ENCODE results near the gene CLEC16A. TPM values are rescaled to one million over a fixed set of nuclear protein-coding genes. Genes with fewer than 3 reads are reported as not detected.

Gene CLEC16A
- total and polyA plus RNA-seq, 2 donors (not counting 1 experiment from before 2014, with no cell fraction given): 21.9 to 79.5 TPM

DNA sequence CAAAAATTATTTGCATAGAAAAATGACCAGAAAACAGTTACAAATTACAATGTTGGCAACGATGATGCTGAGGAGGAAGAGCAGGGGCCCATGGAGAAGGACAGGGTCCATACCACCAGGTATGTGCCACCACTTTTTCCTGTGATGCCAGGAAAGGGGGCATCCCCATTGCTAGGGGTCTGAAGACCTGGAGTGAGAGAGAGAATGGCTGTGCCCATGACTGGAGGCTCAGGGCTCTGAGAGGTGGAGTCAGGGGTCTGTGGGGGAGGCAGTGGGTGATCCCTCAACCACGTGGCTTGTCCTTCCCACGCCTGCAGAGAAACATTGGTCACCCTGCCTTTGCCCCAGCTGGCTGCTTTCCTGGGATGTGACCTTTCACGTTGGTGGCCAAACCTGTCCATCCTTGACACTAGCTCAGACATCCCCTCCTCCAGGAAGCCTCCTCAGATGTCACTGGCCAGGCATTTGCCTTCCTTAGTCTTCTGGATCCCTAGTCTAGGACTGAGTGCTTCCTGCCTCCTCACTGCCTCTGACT, 260.2 kb downstream of the CLEC16A start:
- intact Hi-C loops (cut with micrococcal nuclease): no loop called here
- Histone ChIP-seq H3K36me3 (replicated peaks in 1 of 2; ENCODE audit: control extremely low read depth in 1 of 2, control insufficient read depth in 1 of 2, extremely low read depth in 1 of 2, insufficient read depth in 2 of 2, low read length in 1 of 2) (no peaks in the 10 kb centered on the region), H3K79me2 (ENCODE audit: control insufficient read depth, insufficient read depth, low read length) (no peaks in the 10 kb centered on the region), H3K4me3 (ENCODE audit: control extremely low read depth in 1 of 5, extremely low read depth in 1 of 5, insufficient read depth in 1 of 5, low read depth in 2 of 5, low read length in 4 of 5) (no peak overlapping the region), H3K9me3 (ENCODE audit: control extremely low read depth in 1 of 3, control insufficient read depth in 2 of 3, insufficient read depth in 1 of 3, low read length in 2 of 3) (peaks cover 0 to 16% (median 6%) of the 10 kb centered on the region in 3 donors), H2AFZ (ENCODE audit: insufficient read depth, low read depth, low read length, poor library complexity, severe bottlenecking) (no peak overlapping the region), H4K20me1 (ENCODE audit: control insufficient read depth, insufficient read depth, low read length, poor library complexity, severe bottlenecking) (no peaks in the 10 kb centered on the region), H3K27ac (ENCODE audit: low read length in 2 of 2) (no peak overlapping the region), H3K9ac (ENCODE audit: low read length) (no peak overlapping the region), H3K27me3 (replicated peaks in 1 of 4; ENCODE audit: control extremely low read depth in 1 of 4, control insufficient read depth in 3 of 4, insufficient read depth in 4 of 4, low read length in 3 of 4) (peaks cover 0 to 24% (median 6%) of the 10 kb centered on the region in 4 experiments), H3K4me1 (ENCODE audit: control insufficient read depth in 2 of 2, insufficient read depth in 2 of 2, low read length in 2 of 2) (peaks cover 7 to 21% of the 10 kb centered on the region in 2 donors), H3K4me2 (replicated peaks; ENCODE audit: low read depth, low read length, poor library complexity, severe bottlenecking) (no peak overlapping the region)
- no peak overlapping the region for H3K4me3 Mint-ChIP-seq
- H3K4me1 Mint-ChIP-seq: peaks cover 38% of the 10 kb centered on the region
- no peaks in the 10 kb centered on the region for H3K9me3 Mint-ChIP-seq (ENCODE audit: insufficient read depth)
- ATAC-seq (ENCODE audit: low read depth) (no peak), DNase-seq (no peak)
- 74% methylated on average over 3 of the region's 4 CpGs for WGBS (ENCODE audit: insufficient coverage)
- POLR2A ChIA-PET: interaction anchor here (0.5 kb wide), 1 partner anchor 683 kb away, joined by 8 read pairs; no protein-coding TSS in a partner anchor
- no peak for TF ChIP-seq EZH2 (IDR thresholded peaks at IDR 0.05; ENCODE audit: borderline replicate concordance, insufficient read depth, low read depth, low read length, poor library complexity, severe bottlenecking)
- no peak for TF ChIP-seq CTCF (IDR thresholded peaks at IDR 0.05)
- CTCF ChIA-PET: no interaction called here
- H3K27ac Mint-ChIP-seq: no peak overlapping the region
- H3K27me3 Mint-ChIP-seq: peaks cover 29% of the 10 kb centered on the region

DNA sequence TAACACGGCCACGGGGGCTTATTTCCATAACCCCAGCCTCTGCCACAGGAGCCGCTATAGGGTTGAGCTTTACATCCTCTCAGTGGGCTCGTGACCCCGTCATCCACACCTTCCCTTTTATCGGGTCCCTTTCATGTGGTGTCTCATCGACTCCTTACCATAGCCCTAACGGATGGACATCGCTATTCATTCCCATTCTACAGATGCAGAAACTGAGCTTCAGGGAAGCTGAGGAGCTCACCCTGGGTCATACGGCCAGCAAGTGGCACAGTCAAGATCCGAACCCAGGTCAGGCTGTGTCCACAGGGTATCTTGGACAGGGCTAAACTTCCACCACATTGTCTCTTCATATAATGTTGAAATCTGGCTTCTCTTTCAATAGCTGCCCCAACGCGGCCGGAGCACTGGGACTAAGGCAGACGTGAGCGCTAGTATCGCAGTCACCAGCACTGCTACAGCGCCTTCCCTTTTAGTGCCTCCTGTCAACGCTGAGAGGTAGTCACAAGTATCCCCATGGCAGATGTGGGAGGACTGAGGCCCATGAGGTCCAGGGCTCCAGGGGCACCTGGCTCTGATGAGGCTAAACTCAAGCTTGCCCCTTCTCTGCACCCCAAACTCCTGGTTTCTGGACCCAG, 260.8 kb downstream of the CLEC16A start:
- Histone ChIP-seq H3K79me2 (ENCODE audit: control insufficient read depth, insufficient read depth, low read length) (no peaks in the 10 kb centered on the region), H3K36me3 (replicated peaks in 1 of 2; ENCODE audit: control extremely low read depth in 1 of 2, control insufficient read depth in 1 of 2, extremely low read depth in 1 of 2, insufficient read depth in 2 of 2, low read length in 1 of 2) (no peaks in the 10 kb centered on the region), H3K4me2 (replicated peaks; ENCODE audit: low read depth, low read length, poor library complexity, severe bottlenecking) (no peak overlapping the region), H3K27ac (ENCODE audit: low read length in 2 of 2) (no peak overlapping the region), H3K4me3 (ENCODE audit: control extremely low read depth in 1 of 5, extremely low read depth in 1 of 5, insufficient read depth in 1 of 5, low read depth in 2 of 5, low read length in 4 of 5) (no peak overlapping the region), H4K20me1 (ENCODE audit: control insufficient read depth, insufficient read depth, low read length, poor library complexity, severe bottlenecking) (no peaks in the 10 kb centered on the region), H3K9me3 (ENCODE audit: control extremely low read depth in 1 of 3, control insufficient read depth in 2 of 3, insufficient read depth in 1 of 3, low read length in 2 of 3) (peaks cover 0 to 16% (median 6%) of the 10 kb centered on the region in 3 donors), H3K27me3 (replicated peaks in 1 of 4; ENCODE audit: control extremely low read depth in 1 of 4, control insufficient read depth in 3 of 4, insufficient read depth in 4 of 4, low read length in 3 of 4) (peaks cover 0 to 24% (median 6%) of the 10 kb centered on the region in 4 experiments), H2AFZ (ENCODE audit: insufficient read depth, low read depth, low read length, poor library complexity, severe bottlenecking) (no peak overlapping the region), H3K9ac (ENCODE audit: low read length) (no peak overlapping the region), H3K4me1 (ENCODE audit: control insufficient read depth in 2 of 2, insufficient read depth in 2 of 2, low read length in 2 of 2) (peaks cover 7 to 21% of the 10 kb centered on the region in 2 donors)
- Mint-ChIP-seq H3K4me3 (no peak overlapping the region), H3K27me3 (peaks cover 29% of the 10 kb centered on the region), H3K9me3 (ENCODE audit: insufficient read depth) (no peaks in the 10 kb centered on the region), H3K27ac (no peak overlapping the region), H3K4me1 (peaks cover 38% of the 10 kb centered on the region)
- 82% methylated on average over 19 of the region's 19 CpGs for WGBS (ENCODE audit: insufficient coverage)
- DNase-seq (no peak), ATAC-seq (ENCODE audit: low read depth) (no peak)
- POLR2A ChIA-PET: interaction anchor here (0.5 to 1.1 kb wide), 4 partner anchors 13 to 682 kb away, joined by 3 to 9 read pairs (median 6); no protein-coding TSS in a partner anchor
- intact Hi-C loops (cut with micrococcal nuclease): no loop called here
- CTCF ChIA-PET: interaction anchor here (0.6 to 1.2 kb wide), 2 partner anchors 9 to 46 kb away, joined by 3 to 4 read pairs; no protein-coding TSS in a partner anchor
- TF ChIP-seq EZH2 (IDR thresholded peaks at IDR 0.05; ENCODE audit: borderline replicate concordance, insufficient read depth, low read depth, low read length, poor library complexity, severe bottlenecking): no peak
